CD4-positive, alpha-beta T cell treated with Interferon alpha-2 for 1 hour (primary cell): ENCODE results near the gene BGN.

Experiments used
- DNase-seq, 2 donors: peaks; one replicate each; pipeline ENCODE4 v3.0.0-alpha.2; 2020 to 2022

The BGN gene

GRCh38 chrX:153462291-153462690 lies 32.5 kb upstream of the BGN start:
- no peak for DNase-seq

DNA sequence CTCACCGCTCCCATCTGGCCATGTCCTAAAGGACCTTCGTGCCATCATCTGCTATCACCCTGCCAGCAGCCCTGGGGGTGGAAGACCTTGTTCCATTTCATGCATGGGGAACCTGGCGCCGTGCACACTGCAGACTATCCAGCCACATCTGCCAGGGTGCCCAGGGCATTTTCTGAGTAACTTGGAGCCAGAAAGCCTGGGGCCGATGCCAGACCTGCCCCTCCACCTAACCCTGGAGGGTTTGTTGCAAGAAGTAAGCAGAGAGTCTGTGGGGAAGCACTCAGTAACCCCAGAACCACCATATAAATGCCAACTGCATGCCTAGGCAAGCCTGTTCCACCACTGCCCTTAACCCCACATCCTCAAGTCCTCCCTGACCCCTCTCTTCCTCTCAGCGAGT lies 31.7 kb upstream of the BGN start:
- no peak for DNase-seq

- DNase-seq, result no peak
Observed at GRCh38 chrX:153463556-153463955, 31.2 kb upstream of the BGN start.

DNA sequence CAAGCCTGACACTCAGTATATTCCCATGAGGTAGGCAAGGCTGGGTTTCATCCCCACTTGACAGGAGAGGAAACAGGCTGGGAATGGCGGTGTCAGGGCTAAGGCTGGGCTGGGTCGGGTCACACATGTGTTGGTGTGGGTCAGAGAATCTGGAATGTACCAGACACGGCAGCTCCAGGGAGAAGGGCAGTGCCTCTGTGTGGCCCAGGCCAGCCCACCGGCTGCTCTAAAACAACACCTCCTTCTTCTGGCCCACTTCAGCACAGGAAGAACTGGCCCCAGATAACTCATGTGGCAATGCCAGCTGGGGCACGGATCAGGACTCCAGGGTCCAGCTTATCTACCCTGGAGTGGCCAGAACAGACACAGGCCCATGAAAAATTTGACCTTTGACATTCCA lies 30.7 kb upstream of the BGN start:
- no peak for DNase-seq

GRCh38 chrX:153465691-153466380 lies 28.9 kb upstream of the BGN start:
- DNase-seq, result no peak

- no peak for DNase-seq
Observed at GRCh38 chrX:153468008-153468580, 26.7 kb upstream of the BGN start.

DNA sequence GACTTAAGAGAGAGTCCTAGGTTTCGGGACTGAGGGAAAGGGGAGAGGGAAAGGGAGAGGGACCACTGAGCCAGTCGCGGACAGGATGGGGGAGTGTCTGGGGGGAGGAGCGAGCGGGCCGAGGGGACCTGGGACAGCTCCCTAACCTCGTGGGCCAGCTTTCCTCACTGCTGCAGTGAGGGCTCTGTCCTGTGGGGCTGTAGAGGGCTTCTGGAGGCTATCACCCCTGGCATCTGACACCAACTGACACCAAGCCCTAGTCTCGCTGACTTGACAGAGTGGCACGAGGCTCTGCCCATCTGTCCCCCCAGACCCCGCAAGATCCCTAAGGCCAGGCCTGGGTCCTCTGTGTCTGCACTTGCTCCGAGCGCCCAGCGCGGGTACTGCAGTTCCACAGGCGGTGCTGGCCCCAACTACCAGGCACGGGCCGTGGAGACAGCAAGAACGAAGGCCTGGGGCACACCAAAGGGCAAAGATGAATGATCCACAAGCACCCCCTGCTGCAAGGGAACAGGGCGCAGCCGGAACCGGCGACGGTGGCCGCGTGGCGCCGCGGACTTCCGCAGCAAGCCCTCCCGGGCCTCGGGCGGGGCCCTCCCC lies 24.9 kb upstream of the BGN start:
- peak in 1 of 2 donors; percentile 16 for DNase-seq

GRCh38 chrX:153470411-153471363 lies 24.1 kb upstream of the BGN start, which contains the start of gene HAUS7:
TSS of gene HAUS7 (minus strand) at chrX:153470576. CDS start at chrX:153470557, 19 bp downstream.
- peak; percentile 90 to 91 for DNase-seq

GRCh38 chrX:153471663-153472280 lies 23.0 kb upstream of the BGN start:
- DNase-seq, result no peak

DNA sequence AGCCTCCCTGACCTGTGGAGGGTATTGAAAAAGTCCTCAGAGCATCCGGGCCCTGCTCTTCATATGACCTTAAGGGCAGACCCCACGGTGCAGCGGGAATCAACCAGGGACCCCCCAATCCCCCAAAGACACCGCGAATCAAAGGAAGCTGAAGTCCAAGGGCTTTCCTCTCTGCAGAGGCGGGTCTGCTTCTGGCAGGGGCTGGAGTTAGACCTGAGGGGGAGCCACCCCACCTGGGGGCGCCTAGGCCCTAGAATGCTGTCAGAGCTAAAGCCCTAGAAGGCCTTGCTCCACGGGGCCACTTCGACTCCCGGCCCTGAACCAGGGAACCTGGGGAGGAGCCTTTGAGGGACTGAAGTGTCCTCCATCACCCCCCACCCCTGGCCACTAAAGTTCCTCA lies 21.7 kb upstream of the BGN start:
- DNase-seq, result no peak

DNA sequence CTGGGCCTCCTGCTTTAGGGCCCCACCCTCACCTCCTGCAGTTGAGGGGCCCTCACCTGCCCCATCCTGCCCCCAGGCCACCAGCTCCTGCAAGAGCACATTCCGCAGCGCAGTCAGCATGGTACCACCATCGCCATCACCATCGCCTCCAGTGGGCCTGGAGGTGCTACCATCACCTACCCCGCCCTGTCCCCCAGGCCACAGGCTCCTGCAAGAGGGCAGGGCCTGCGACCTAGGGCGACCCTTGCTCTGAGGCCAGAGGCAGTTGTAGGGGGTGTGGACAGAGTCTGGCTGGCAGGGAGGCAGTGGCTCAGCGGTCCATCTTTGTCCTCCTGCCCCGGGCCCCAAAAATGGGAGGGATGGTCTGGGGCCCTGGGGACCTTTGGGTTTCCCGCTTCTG lies 20.5 kb upstream of the BGN start:
- DNase-seq, result no peak

- peak; percentile 36 to 55 for DNase-seq
Observed at GRCh38 chrX:153474718-153475117, 20.1 kb upstream of the BGN start.

- no peak for DNase-seq
Observed at GRCh38 chrX:153475271-153475670, 19.5 kb upstream of the BGN start.

DNA sequence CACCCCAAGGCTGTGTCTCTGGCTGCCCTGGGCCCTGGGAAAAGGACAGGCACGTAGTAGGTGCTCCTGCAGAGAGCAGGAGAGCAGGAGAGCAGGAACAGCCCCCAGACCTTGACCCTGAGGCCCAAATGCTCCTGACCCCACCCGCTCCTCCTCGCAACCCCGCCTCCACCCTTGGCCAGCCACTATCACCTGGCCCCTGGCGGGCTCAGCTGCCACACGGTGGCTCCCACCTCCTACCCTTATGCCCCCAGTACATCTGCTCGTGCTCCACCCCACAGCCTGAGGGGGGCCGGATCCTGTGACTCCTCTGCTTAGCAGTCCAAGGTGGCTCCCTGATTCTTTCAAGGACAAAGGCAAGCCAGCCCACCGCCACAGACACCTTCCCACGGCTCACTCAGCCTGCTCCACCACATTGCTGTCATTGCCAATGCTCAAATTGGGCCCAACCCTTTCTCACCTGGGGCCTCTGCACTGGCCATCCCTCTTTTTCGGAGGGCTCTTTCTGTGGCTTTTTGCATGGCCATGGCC lies 19.0 kb upstream of the BGN start:
- DNase-seq, result no peak

DNA sequence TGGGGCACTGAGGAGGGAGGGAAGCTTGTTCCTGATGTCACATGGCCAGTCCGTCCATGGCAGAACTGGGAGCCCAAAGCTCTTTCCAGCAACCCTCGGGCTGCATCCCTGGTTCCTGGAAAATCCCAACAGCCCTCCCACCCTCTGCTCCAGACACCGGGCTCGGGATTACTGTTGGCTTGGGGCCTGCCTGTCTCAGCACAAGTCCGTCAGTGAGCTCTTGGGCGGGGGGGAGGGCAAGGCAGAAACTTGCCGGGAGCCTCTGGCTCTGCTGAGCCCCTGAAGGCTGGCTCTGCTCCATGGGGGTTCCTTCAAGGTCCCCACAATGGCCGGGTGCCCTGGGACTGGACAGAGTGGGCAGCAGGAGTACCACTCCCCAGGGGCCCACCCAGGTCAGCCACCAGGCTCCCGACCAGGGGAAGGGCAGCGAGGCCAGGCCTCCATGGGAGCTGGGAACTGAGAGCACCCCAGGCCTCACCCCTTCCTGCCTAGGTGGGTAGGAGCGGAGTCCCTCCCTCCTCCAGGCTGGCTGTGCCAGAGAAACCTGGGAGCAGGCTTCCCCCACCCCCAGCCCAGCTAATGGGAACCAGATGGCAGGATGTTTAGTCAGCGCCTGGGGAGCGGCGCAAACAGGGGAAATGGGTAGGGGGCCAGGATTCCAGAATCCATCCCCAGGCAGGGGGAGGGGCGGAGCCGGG lies 18.0 kb upstream of the BGN start:
- no peak for DNase-seq

DNA sequence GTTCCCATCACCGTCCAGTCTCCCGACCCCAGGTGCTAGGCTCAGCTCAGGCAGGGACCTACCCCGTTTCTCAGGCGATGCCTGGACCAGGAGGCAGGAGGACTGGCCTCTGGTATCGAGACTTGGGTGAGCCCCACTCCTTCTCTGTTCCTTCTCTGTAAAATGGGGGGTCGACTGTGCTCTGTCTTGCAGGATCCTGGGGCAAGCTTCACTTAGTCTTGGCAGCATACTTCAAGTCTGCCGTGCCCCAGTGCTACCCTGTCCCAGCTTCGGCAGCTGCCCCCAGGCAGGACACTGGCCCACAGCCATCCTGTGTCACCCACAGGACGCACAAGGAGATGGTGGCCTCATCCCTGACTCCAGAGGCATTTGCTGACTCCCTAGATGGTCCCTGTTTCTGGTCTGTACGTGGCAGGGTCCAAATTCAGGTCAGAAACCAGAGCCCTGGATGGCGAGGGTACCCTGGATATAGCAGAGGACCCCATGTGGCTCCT lies 17.4 kb upstream of the BGN start:
- DNase-seq, result no peak

GRCh38 chrX:153477901-153478300 lies 16.9 kb upstream of the BGN start:
- no peak for DNase-seq

DNA sequence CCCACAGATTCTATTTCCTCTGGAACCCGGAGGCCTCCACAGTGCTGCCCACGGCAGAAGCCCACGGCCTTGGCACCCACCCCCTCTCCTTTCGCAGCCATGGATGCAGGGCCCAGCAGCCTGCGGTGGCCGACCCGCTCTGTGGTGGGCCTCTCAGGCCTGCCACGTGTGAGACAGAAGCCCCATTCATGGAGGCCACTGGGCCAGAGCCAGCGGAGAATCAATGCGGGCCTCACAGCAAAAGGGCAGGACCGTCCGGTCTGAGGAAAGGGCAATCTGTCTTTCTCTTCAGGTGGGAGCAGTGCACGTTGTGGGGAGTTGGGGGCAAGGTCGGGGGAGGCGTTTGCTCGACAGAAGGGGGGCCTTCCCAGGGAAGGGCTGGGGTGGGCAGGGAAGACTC lies 16.0 kb upstream of the BGN start:
- DNase-seq, result no peak

DNA sequence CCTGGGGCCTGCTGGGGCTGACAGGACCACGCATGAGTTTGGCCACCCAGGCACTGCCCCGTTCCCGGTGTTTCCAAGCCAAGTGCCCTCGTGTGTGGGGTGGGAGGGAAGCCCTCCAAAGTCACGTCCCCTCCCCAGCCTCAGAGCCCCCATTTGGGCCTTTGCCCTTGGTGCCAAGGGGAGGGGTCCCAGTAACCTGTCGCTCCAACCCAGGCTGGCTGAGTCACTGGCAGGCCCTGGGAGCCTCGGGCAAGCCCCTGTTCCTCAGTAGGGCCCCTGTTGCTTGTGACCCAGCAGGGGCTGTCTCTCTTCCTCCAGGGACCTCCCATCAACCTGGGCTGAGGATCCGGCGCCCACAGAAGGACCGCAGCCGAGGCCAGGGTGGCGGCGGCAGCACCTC lies 13.7 kb upstream of the BGN start:
- DNase-seq, result no peak

DNA sequence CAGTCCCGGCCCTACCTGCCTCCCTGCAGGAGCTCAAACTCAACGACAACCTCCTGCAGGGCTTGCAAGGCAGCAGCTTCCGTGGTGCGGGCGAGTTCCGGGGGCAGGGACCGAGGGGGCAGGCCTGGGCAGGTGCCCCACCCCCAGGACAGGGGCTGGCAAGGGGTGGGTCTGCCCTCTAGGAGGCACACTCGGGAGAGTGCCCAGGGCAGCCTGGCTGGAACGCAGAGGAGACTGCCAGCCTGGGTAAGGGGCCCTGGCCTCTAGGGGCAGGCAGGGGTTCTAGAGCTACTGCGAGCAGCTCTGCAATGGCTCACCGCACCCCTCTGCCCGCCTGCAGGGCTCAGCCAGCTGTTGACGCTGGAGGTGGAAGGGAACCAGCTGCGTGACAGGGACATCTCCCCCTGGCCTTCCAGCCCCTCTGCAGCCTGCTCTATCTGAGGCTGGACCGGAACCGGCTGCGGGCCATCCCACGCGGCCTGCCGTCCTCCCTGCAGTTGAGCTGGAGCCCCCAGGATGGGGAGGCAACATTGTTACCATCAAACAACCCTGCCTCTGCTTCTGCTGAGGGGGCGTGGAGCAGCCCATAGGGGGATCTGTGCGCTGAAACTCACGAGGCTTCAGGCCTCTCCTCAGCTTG lies 12.3 kb upstream of the BGN start:
- no peak for DNase-seq

GRCh38 chrX:153485396-153486080 lies 9.2 kb upstream of the BGN start:
- DNase-seq, result no peak
